Spleen (tissue), 7 donors: ENCODE measurements around the gene BPTF.

Experiments
- CTCF ChIP-seq, 11 experiments: fragments of 200-600 bp in 7 of 11; fragments of 450-650 bp in 4 of 11; sonication (generic) in 4 of 11; IDR thresholded peaks in 8 of 11; conservative IDR thresholded peaks in 3 of 11; 1 replicate in 7 of 11; 2 replicates in 4 of 11; pipeline versions ENCODE4 v1.4.0 to v1.8.0; 2016 to 2021; ENCODE audit warnings: antibody characterized with exemption in 11 of 11, inconsistent platforms in 4 of 11, mild to moderate bottlenecking in 1 of 11
- POLR2A ChIP-seq, 3 donors: fragments of 450-650 bp; IDR thresholded peaks; one replicate each; pipeline ENCODE4 v1.5.1; 2017; ENCODE audit warnings: antibody characterized with exemption in 3 of 3, mild to moderate bottlenecking in 1 of 3
- donor health status: DM: no; HTN: no; CAD: no; lungs with moderate emphysema.
- donor health status: DM: no; HTN: no; CAD: no.
- donor health status: DM: no; HTN: no; CAD: no.

GRCh38 chr17:67950945-67951344, 125.6 kb downstream of the BPTF start:
- TF ChIP-seq CTCF (IDR thresholded peaks at IDR 0.05 in 8 of 11, conservative IDR thresholded peaks at IDR 0.05 in 3 of 11) = no peak
- TF ChIP-seq POLR2A (IDR thresholded peaks at IDR 0.05) = no peak
